GM18502 (cell line): ENCODE measurements around the gene SH2D4B.

Experiments
- ATAC-seq: cut with Tn5 transposase; IDR thresholded peaks from one replicate; pipeline ENCODE4 v1.9.1; 2021; ENCODE audit warnings: mild to moderate bottlenecking; ENCODE audit not compliant: unreplicated experiment, poor library complexity

Gene SH2D4B

DNA sequence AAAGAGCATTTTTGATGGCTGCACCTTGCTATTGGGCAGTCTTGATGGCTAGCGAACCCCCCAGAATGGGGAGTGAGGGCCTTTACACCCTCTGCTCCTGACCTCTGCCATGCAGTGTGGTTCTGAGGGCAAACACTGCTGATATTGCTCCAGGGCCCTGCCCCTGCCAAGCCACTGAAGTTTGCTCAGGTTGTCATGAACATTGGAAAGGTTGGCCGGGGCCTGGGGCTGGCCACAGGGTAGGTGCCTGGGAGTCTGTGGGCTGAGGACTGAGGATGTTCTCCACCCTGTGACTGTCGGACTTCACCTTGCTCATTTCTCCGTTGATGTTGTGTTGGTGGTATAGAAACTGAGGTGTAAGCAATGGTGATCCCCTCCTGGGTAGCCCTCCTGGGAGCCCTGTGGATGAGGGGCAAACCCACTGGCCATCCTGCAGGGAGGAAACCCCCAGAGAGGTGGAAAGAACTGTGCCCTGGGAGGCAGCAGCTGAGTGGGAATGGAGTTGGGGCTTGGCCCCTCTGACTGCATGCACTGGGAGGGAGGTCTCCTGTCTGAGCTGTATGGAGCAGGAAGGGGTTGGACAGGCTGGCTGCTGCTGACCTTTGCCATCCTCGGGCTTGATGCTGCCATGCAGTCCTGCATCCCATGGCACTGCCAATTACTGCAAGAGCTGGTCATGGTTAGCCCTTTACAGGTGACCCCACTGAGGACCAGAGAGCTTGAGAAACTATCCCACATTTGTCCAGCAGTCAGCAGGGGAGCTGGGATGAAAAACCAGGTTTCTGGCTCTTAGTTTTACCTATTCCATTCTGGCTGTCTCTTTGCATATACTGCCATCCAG lies 77.1 kb downstream of the SH2D4B start:
- no peak for ATAC-seq

- no peak for ATAC-seq
These were observed 80.1 kb downstream of the SH2D4B start for GRCh38 chr10:80617807-80618206.

DNA sequence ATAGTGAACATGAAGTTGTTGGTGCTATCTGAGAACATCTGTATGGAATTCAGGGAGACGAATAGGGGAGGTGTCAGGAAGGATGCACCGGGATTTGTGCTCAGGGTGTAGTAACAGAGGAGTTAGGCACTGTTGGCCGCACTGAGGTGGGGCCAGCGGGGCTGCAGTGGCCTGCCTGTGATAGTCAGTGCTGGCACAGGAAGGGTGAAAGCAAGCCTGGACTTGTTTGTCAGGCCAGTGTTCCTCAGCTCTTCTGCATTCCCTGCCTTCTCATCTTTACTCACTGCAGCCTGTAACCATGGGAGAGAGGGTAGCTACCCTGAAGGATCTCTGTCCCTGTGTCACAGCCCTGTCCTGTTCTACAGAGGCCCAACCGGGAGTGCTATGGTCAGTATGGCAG lies 81.3 kb downstream of the SH2D4B start:
- no peak for ATAC-seq

- no peak for ATAC-seq
These were observed 84.5 kb downstream of the SH2D4B start for GRCh38 chr10:80622153-80622552.

- no peak for ATAC-seq
These were observed 92.6 kb downstream of the SH2D4B start for GRCh38 chr10:80630324-80630723.

DNA sequence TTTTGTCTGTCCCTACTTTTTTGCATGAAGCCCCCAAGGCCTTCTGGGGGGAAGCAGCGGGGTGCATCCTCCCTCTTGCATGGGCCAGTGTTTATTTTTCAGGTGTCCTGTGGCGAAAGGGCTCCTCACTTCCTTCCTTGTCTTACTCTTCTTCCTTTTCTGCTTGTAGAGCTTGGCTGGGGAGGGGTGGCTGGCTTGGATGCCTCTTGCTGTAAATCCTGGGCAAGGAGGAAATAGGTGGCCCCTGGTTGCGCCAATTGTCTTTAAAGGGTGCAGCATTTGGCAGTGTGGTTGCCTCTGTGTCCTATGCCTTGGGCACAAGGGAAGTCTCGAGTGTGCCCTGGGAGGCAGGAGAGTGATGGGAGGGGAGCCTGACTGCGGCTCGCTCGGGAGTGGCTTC lies 95.0 kb downstream of the SH2D4B start:
- ATAC-seq: no peak

DNA sequence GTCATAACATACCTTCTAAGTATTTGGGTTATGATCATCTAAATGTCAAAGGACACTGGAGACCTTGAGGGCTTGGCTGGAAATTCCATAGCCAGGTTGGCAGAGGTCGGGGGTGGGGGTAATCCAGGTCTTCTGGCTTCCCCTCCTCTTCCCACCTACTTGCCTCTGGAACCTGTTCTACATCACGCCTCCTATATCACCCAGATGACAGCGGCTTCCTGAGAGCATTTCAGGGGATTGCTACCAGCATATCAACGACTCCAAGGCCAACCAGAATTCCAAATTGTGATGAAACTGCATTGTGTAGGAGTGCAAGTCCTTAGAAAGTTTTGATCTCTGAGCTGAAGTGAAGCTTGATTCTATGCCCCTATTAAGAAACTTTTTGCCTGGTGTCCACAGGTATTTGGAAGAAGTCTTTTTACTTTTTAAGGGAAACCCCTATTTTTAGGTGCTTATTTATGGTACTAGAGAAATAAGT lies 95.7 kb downstream of the SH2D4B start:
- no peak for ATAC-seq

DNA sequence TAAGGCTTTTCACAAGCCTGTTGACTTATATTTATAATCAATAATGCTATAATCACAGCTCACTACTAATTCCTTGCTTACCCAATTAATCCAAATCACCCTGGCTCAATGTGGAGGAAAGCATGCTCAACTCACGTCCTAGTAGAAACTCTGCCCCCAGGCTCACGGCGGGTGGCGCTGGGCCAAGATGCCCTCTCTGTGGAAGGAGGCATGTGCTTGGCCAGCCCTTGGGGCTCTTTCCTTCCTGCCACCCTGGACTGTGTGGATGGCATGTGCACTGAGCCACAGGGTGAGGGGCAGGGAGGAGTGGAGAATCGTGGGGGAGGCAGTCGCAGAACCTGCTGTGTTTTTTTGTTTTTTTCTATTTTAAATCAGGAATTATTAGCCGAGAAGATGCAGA lies 96.2 kb downstream of the SH2D4B start:
- no peak for ATAC-seq

DNA sequence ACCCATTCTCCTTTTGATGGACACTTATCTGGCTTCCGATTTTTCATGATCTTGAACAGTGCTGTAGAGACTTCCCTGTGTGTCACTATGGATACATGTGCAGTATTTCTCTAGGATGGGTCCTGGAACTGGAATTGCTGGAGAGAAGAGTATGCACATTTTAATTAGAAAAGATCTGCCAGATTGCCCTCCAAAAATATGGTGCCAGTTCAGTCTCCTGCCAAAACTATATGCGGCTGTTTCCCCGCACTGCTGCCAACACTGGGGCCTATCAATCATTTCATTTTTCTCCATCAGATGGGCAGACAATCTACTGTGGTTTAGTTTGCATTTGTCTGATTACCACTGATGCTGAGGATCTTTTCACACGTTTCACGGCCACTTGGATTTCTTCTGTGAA lies 105.0 kb downstream of the SH2D4B start:
- no peak for ATAC-seq

DNA sequence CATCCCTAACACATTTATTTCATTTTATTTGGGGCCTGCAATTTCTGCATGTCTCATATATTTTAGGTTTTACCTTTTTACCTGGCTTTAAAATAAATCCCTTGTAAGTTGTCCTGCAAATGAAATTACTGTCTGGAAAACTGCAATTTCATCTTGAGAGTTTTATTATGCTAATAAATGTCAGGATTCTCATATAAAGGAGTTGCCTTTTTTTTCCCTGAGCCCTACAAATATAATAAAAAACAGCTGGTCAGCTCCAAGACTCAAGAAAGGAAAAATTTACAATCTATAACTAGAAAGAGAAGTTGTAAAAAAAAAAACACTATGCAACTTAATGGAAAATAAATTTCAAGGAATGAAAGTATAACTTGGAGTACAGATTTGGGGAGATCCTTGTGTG lies 108.7 kb downstream of the SH2D4B start:
- no peak for ATAC-seq

DNA sequence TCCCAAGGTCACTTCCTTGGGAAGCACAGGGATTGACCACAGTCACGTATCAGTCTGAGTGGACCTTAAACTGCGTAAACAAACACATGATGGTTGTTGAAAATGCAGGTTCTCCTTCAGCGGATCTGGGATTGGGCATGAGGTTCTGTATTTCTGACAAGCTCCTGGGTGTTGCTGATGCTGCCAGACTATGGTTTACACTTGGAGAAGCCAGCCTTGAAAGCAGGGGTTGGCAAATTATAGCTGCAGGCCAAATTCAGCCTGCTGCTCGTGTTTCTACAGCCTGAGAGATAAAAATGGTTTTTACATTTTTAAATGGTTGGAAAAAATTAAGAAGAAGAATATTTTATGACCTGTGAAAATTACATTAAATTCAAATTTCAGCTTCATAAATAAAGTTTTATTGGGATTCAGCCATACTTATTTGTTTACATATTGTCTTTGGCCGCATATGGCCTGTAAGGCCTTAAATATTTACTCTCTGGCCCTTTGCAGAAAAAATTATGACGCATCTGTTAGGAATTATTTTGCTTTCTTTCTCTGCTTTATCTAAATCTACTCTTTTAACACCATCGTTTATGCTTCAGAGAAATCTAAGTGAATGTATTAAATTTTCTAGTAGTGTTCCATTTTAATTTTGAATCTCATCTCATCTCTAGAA lies 109.6 kb downstream of the SH2D4B start:
- no peak for ATAC-seq

- no peak for ATAC-seq
These were observed 110.4 kb downstream of the SH2D4B start for GRCh38 chr10:80648106-80648505.

GRCh38 chr10:80649183-80649582 lies 111.5 kb downstream of the SH2D4B start:
- ATAC-seq: no peak

DNA sequence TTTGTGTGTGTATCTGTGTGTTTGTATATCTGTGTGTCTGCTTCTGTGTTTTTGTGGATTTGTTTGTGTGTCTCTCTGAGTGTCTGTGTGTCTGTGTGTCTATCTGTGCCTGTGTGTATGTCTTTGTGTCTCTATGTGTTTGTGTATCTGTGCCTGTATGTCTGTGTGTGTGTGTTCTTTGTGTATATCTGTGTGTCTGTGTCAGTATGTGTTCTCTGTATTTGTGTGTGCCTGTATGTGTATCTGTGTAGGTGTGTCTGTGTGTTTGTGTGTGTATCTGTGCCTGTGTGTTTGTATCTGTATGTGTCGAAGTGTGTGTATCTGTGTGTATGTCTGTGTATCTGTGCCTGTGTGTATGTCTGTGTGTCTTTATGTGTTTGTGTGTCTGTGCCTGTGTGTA lies 118.2 kb downstream of the SH2D4B start:
- no peak for ATAC-seq

DNA sequence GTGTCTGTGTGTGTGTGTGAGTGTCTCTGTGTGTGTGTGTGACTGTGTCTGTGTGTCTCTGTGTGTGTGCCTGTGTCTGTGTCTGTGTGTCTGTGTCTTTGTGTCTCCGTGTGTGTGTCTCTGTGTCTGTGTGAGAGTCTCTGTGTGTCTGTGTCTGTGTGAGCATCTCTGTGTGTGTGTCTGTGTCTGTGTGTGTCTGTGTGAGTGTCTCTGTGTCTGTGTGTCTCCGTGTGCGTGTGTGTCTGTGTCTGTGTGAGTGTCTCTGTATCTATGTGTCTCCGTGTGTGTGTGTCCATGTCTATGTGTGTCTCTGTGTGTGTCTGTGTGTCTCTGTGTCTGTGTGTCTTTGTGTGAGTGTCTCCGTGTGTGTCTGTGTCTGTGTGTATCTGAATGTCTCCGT lies 120.4 kb downstream of the SH2D4B start:
- ATAC-seq: no peak

DNA sequence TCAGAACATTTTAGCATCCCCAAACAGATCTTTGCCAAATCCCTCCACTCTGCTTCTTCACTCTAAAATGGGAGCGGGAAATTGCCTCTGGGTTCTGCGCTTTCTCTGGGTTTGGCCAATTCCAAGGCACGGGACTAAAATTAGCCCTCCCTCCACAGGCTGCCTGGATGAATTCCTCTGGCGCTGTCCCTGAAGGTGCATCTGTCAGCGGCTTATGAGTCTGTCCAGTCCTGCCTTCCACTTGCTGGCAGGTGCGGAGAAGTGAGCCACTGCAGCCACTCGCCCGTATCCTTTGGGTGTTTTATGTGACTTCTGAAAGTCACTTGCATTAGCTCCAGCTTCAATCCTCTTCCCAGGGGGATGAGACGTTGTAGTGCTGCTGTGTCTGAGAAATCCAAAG lies 121.6 kb downstream of the SH2D4B start:
- no peak for ATAC-seq

- ATAC-seq: no peak
These were observed 122.6 kb downstream of the SH2D4B start for GRCh38 chr10:80660266-80660665.

- ATAC-seq: no peak
These were observed 123.0 kb downstream of the SH2D4B start for GRCh38 chr10:80660736-80661135.

GRCh38 chr10:80661526-80661925 lies 123.8 kb downstream of the SH2D4B start:
- no peak for ATAC-seq

DNA sequence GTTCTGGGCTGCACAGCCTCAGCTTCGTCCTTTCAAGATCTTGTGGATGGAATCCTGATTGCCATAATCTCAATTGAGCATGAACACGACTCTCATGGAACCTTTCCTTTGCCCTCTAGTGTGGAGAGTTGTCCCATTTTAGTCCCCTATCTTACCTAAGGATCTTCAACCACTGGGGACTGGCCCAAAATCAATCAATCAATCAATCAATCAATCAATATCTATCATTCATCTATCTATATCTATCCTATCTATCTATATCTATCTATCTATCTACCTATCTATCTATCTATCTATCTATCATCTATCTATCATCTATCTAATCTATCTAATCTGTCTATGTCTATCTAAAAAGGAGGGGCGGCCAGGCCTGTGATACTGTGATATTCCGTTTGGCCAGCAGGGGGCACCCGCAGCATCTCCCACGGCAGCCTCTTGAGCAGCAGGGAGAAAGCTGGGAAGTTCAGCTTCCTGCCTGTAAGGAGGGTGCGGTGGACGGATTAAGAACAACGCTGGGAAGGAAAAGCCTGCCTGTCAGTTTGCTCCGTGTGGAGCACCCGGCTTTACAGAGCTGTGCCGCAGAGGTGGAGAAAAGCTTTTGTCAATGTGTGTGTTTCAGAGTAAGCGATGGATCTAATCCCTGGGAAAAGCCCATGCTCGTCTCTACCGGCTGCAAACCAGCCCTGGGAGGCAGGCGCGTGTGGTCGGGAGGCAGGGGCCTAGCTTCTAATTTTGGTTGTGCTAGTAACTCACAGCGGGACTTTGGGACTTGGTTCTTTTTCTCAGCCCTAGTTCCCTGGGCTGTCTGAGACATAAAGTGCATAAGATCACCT lies 124.9 kb downstream of the SH2D4B start:
- peak; percentile 84 for ATAC-seq
